Stomach (tissue), 9 donors: ENCODE results near the gene SLC29A1. TPM values are rescaled to one million over a fixed set of nuclear protein-coding genes. Genes with fewer than 3 reads are reported as not detected.

Experiments used
- DNase-seq, 2 donors: peaks; one replicate each; pipeline versions ENCODE4 v3.0.0 to v3.0.0-alpha.2; 2013 to 2019
- H3K27ac ChIP-seq, 5 donors: fragments of 200-600 bp in 4 of 5; sonication (generic) in 4 of 5; one replicate each; pipeline ENCODE4 v1.5.1; 2013 to 2019; ENCODE audit warnings: mild to moderate bottlenecking in 1 of 5, moderate library complexity in 1 of 5
- H3K27me3 ChIP-seq, 3 donors: fragments of 200-600 bp; sonication (generic); one replicate each; pipeline ENCODE4 v1.5.1; 2017 to 2019; ENCODE audit warnings: mixed run types in 1 of 3
- H3K36me3 ChIP-seq, 4 donors: fragments of 200-600 bp; sonication (generic); 1 replicate in 3 of 4; 2 replicates in 1 of 4; pipeline ENCODE4 v1.5.1; 2016 to 2019
- H3K4me1 ChIP-seq, 4 donors: fragments of 200-600 bp; sonication (generic); one replicate each; pipeline ENCODE4 v1.5.1; 2016 to 2019
- H3K4me3 ChIP-seq, 4 donors: fragments of 200-600 bp; sonication (generic) in 3 of 4; one replicate each; pipeline ENCODE4 v1.5.1; 2016 to 2019; ENCODE audit warnings: mild to moderate bottlenecking in 1 of 4
- H3K9me3 ChIP-seq, 4 donors: fragments of 200-600 bp; sonication (generic); one replicate each; pipeline ENCODE4 v1.5.1; 2016 to 2019
- EP300 ChIP-seq: sonication (generic); formaldehyde crosslinking; IDR thresholded peaks from one replicate; pipeline ENCODE4 v1.6.1; 2017; ENCODE audit warnings: antibody characterized with exemption
- POLR2A ChIP-seq, 4 donors: fragments of 450-650 bp; IDR thresholded peaks; one replicate each; pipeline ENCODE4 v1.6.1; 2016; ENCODE audit warnings: antibody characterized with exemption in 4 of 4, control low read depth in 2 of 4, mild to moderate bottlenecking in 1 of 4, moderate library complexity in 1 of 4
- POLR2AphosphoS5 ChIP-seq, 3 donors: sonication (generic); formaldehyde crosslinking; IDR thresholded peaks; one replicate each; pipeline ENCODE4 v1.6.1; 2016; ENCODE audit warnings: antibody characterized with exemption in 3 of 3
- WGBS, 5 donors: extraction: QIAGEN DNeasy Blood & Tissue Kit in 3 of 5; methylation state at CpG; one replicate each; pipeline versions ENCODE4 v1.1.5 to v1.1.7; 2013 to 2018; 5-methylcytosine and 5-hydroxymethylcytosine counted together
- intact Hi-C: fragments of 100-400 bp; cut with DNase I; formaldehyde crosslinking; loops from one replicate; pipeline ENCODE4 v1.15.1; 2023; ENCODE audit warnings: low total_unique reads
- polyA plus RNA-seq, 3 donors: library from polyadenylated mRNA; stranded (reverse); fragments of 200-250 nt; gene quantifications; one replicate each; pipeline ENCODE4 v1.2.3, GENCODE V29; 2013
- total RNA-seq, 5 donors: library from RNA; depleted of rRNA; stranded (reverse); fragments of >200 nt; gene quantifications; one replicate each; pipeline versions ENCODE4 v1.1.0 to v1.2.3, GENCODE V29; 2014 to 2016
- TF ChIP-seq, protein P1 (sequence below), 7 experiments: fragments of 450-650 bp in 4 of 7; fragments of 200-600 bp in 3 of 7; sonication (generic) in 3 of 7; IDR thresholded peaks; one replicate each; pipeline ENCODE4 v1.5.1; 2016 to 2019; ENCODE audit warnings: antibody characterized with exemption in 7 of 7, control low read depth in 2 of 7, mild to moderate bottlenecking in 1 of 7
- donor health status: healthy with polysubstance abuse.
- donor health status: Bipolar disorder and iron deficiency.
- donor health status: healthy.

The SLC29A1 gene
- total and polyA plus RNA-seq, 8 donors, result 22.6 to 217 (median 36.2) TPM

DNA sequence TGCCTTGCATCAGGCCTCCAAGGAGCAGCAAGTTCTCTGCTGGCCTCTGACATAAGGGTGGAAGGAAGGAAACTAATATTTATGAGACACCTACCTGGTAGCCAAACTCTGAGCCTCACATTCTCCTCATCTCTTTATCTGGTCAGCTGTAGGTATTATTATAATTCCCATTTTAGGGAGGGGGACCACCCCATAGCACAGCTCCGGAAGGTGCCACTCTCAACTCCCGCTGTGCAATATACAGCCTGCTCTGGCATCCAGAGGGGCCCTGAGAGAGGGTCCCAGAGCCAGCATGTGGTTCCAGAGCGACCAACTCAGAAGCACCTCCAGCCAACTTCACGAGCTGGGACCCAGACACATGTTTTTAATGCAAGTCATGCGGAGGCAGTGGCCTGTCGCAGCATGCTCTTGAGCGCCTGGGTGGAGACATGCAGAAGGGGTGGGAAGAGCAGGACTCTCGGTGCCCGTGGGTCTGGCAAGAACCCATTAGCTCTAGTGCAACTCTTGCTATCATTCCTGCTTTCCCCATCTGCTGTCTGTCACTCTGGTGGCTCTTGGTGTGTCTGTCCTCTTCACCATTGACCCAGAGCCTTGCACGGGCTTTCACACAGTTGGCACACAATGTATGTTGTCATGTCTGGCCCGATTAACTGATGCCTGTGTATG, 21.6 kb upstream of the SLC29A1 start:
- WGBS, 5 donors, result 79 to 86% (median 83%) methylated on average over 6 to 11 of the region's 11 CpGs
- Histone ChIP-seq H3K27me3 (no peaks in the 10 kb centered on the region), H3K36me3 (no peaks in the 10 kb centered on the region), H3K9me3 (no peaks in the 10 kb centered on the region), H3K4me1 (peaks cover 0 to 10% (median 6%) of the 10 kb centered on the region in 4 donors), H3K4me3 (no peak overlapping the region), H3K27ac (peak overlapping the region in 2 of 5 donors; percentile 24 to 33)
- intact Hi-C loops, result no loop called here
- DNase-seq, result no peak
- TF ChIP-seq, protein P1, sequence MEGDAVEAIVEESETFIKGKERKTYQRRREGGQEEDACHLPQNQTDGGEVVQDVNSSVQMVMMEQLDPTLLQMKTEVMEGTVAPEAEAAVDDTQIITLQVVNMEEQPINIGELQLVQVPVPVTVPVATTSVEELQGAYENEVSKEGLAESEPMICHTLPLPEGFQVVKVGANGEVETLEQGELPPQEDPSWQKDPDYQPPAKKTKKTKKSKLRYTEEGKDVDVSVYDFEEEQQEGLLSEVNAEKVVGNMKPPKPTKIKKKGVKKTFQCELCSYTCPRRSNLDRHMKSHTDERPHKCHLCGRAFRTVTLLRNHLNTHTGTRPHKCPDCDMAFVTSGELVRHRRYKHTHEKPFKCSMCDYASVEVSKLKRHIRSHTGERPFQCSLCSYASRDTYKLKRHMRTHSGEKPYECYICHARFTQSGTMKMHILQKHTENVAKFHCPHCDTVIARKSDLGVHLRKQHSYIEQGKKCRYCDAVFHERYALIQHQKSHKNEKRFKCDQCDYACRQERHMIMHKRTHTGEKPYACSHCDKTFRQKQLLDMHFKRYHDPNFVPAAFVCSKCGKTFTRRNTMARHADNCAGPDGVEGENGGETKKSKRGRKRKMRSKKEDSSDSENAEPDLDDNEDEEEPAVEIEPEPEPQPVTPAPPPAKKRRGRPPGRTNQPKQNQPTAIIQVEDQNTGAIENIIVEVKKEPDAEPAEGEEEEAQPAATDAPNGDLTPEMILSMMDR (IDR thresholded peaks at IDR 0.05), result no peak
- TF ChIP-seq POLR2A (IDR thresholded peaks at IDR 0.05) (no peak), POLR2AphosphoS5 (IDR thresholded peaks at IDR 0.05) (no peak), EP300 (no peak)

DNA sequence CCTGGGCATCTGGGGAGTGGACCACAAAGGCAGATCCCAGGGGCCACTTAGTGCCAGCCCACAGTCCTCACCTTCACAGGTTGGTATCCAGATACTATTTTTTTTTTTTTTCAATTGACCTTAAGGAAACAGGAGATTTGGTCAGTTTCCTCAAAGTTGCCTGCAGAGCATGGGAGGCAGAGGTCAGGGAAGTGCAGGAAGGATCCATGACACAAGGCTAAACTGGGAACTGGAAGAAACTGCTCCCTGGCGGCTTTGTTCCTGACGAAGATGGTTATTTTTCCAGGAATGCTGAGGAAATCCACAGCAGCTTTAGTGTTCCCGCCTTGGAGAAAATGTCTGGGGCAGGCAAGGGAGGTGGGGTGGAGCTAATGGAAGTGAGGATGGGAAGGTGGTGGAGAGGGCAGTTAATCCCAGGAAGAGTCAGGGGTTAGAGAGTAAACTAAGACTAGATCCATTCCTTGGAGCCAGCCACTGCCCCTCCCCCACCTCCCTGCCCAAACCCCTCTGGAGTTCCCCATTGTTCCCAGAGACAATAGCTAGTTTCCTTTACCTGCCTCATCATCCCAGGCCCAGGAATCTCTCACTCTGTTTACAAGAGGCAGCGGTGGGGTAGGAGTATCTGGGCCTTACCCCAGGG, 20.9 kb upstream of the SLC29A1 start:
- no peaks in the 10 kb centered on the region for H3K36me3 ChIP-seq
- H3K4me3 ChIP-seq, result no peak overlapping the region
- no peaks in the 10 kb centered on the region for H3K9me3 ChIP-seq
- H3K27me3 ChIP-seq, result no peaks in the 10 kb centered on the region
- intact Hi-C loops, result no loop called here
- TF ChIP-seq, protein P1 (IDR thresholded peaks at IDR 0.05), result no peak
- TF ChIP-seq EP300, result no peak
- TF ChIP-seq POLR2AphosphoS5 (IDR thresholded peaks at IDR 0.05), result no peak
- no peak for TF ChIP-seq POLR2A (IDR thresholded peaks at IDR 0.05)
- peaks cover 0 to 10% (median 6%) of the 10 kb centered on the region in 4 donors for H3K4me1 ChIP-seq
- no peak for DNase-seq
- peak overlapping the region in 4 of 5 donors; percentile 10 to 33 (median 22) for H3K27ac ChIP-seq
- 77 to 90% (median 82%) methylated on average over 4 of the region's 4 CpGs for WGBS, 5 donors

- peak overlapping the region in 2 of 5 donors; percentile 10 to 20 for H3K27ac ChIP-seq
Measured at GRCh38 chr6:44202972-44203750, 20.2 kb upstream of the SLC29A1 start.

GRCh38 chr6:44203955-44204354, 19.4 kb upstream of the SLC29A1 start:
- no peaks in the 10 kb centered on the region for H3K27me3 ChIP-seq
- H3K9me3 ChIP-seq, result no peaks in the 10 kb centered on the region
- no peaks in the 10 kb centered on the region for H3K36me3 ChIP-seq
- intact Hi-C loops, result no loop called here
- no peak for DNase-seq
- no peak overlapping the region for H3K4me3 ChIP-seq
- TF ChIP-seq POLR2AphosphoS5 (IDR thresholded peaks at IDR 0.05), result no peak
- TF ChIP-seq POLR2A (IDR thresholded peaks at IDR 0.05), result no peak
- no peak for TF ChIP-seq EP300
- TF ChIP-seq, protein P1 (IDR thresholded peaks at IDR 0.05), result no peak
- no peak overlapping the region for H3K27ac ChIP-seq
- WGBS, 5 donors, result 68 to 76% (median 74%) methylated on average over 6 of the region's 6 CpGs
- peaks cover 0 to 10% (median 6%) of the 10 kb centered on the region in 4 donors for H3K4me1 ChIP-seq

More at GRCh38 chr6:44202972-44203750, 20.2 kb upstream of the SLC29A1 start:
- intact Hi-C loops, result no loop called here
- no peak overlapping the region for H3K4me3 ChIP-seq
- WGBS, 5 donors, result 79 to 85% (median 84%) methylated on average over 11 of the region's 11 CpGs
- TF ChIP-seq EP300 (no peak), POLR2AphosphoS5 (IDR thresholded peaks at IDR 0.05) (no peak), POLR2A (IDR thresholded peaks at IDR 0.05) (no peak)
- TF ChIP-seq, protein P1 (IDR thresholded peaks at IDR 0.05), result no peak
- peak in 1 of 2 donors; percentile 48 for DNase-seq
- H3K36me3 ChIP-seq, result no peaks in the 10 kb centered on the region
- H3K9me3 ChIP-seq, result no peaks in the 10 kb centered on the region
- H3K4me1 ChIP-seq, result peaks cover 0 to 10% (median 6%) of the 10 kb centered on the region in 4 donors
- no peaks in the 10 kb centered on the region for H3K27me3 ChIP-seq
